Thyroid gland (tissue), 4 donors: Measurements from ENCODE around the gene ACAP2. TPM values are rescaled to one million over a fixed set of nuclear protein-coding genes. Genes with fewer than 3 reads are reported as not detected.

Experiments
- DNase-seq, 2 donors: peaks; one replicate each; pipeline ENCODE4 v3.0.0-alpha.2; 2019
- H3K27ac ChIP-seq, 3 donors: fragments of 200-600 bp; sonication (generic); 1 replicate in 2 of 3; 2 replicates in 1 of 3; pipeline ENCODE4 v1.5.1; 2016 to 2019; ENCODE audit warnings: mild to moderate bottlenecking in 1 of 3, moderate library complexity in 1 of 3
- H3K27me3 ChIP-seq: fragments of 200-600 bp; sonication (generic); one replicate; pipeline ENCODE4 v1.5.1; 2019
- H3K36me3 ChIP-seq, 2 donors: fragments of 200-600 bp; sonication (generic); one replicate each; pipeline ENCODE4 v1.5.1; 2016 to 2019
- H3K4me1 ChIP-seq, 2 donors: fragments of 200-600 bp; sonication (generic); one replicate each; pipeline ENCODE4 v1.5.1; 2017 to 2019
- H3K4me3 ChIP-seq, 3 donors: fragments of 200-600 bp; sonication (generic); replicated peaks in 1 of 3; 1 replicate in 2 of 3; 2 replicates in 1 of 3; pipeline ENCODE4 v1.5.1; 2016; ENCODE audit warnings: mild to moderate bottlenecking in 1 of 3
- H3K9me3 ChIP-seq: fragments of 200-600 bp; sonication (generic); one replicate; pipeline ENCODE4 v1.5.1; 2017
- POLR2A ChIP-seq, 2 donors: fragments of 450-650 bp; IDR thresholded peaks; one replicate each; pipeline ENCODE4 v1.6.1; 2017; ENCODE audit warnings: antibody characterized with exemption in 2 of 2, mild to moderate bottlenecking in 2 of 2, moderate library complexity in 1 of 2
- WGBS, 2 donors: methylation state at CpG; one replicate each; pipeline ENCODE4 v1.1.5; 2017; 5-methylcytosine and 5-hydroxymethylcytosine counted together
- intact Hi-C: fragments of 100-400 bp; cut with DNase I; formaldehyde crosslinking; loops from one replicate; pipeline ENCODE4 v1.15.1; 2023
- total RNA-seq, 4 donors: library from RNA; depleted of rRNA; stranded (reverse); fragments of >200 nt; gene quantifications; one replicate each; pipeline ENCODE4 v1.2.3, GENCODE V29; 2016
- TF ChIP-seq, protein P1 (sequence below), 6 experiments: fragments of 200-600 bp in 3 of 6; fragments of 450-650 bp in 3 of 6; sonication (generic) in 3 of 6; IDR thresholded peaks; one replicate each; pipeline ENCODE4 v1.5.1; 2016 to 2019; ENCODE audit warnings: antibody characterized with exemption in 6 of 6, mild to moderate bottlenecking in 2 of 6, inconsistent platforms in 1 of 6, moderate library complexity in 1 of 6

The ACAP2 gene
- total RNA-seq, 4 donors from 2014 or later, result 61.7 to 685 (median 71.3) TPM

DNA sequence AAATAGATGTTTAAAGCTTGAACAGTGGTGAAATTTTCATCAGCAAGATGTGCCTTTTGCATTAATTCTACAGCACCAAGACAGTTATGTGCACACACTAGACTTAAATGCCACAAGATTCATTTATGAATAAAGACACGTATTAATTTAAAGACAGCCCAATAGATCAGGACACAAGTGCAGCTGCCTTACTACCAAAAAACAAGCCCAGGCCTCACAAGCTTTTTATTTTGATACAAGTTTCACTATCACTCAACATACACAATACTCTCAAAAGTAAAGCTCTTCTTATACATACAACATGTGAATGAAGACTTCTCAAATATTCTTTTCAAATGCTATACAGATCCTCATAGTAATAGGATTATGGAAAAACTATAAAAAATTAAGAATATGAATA lies 2.4 kb downstream of the ACAP2 start:
- no peaks in the 10 kb centered on the region for H3K9me3 ChIP-seq
- H3K4me1 ChIP-seq, result peaks cover 17% of the 10 kb centered on the region in 2 donors
- TF ChIP-seq POLR2A (IDR thresholded peaks at IDR 0.05), result no peak
- TF ChIP-seq, protein P1, sequence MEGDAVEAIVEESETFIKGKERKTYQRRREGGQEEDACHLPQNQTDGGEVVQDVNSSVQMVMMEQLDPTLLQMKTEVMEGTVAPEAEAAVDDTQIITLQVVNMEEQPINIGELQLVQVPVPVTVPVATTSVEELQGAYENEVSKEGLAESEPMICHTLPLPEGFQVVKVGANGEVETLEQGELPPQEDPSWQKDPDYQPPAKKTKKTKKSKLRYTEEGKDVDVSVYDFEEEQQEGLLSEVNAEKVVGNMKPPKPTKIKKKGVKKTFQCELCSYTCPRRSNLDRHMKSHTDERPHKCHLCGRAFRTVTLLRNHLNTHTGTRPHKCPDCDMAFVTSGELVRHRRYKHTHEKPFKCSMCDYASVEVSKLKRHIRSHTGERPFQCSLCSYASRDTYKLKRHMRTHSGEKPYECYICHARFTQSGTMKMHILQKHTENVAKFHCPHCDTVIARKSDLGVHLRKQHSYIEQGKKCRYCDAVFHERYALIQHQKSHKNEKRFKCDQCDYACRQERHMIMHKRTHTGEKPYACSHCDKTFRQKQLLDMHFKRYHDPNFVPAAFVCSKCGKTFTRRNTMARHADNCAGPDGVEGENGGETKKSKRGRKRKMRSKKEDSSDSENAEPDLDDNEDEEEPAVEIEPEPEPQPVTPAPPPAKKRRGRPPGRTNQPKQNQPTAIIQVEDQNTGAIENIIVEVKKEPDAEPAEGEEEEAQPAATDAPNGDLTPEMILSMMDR (IDR thresholded peaks at IDR 0.05), result no peak
- intact Hi-C loops, result loop anchor here (5.0 to 10.0 kb wide), 2 partner anchors 102 to 166 kb away; partner anchors contain the start of genes PPP1R2 and XXYLT1
- no peaks in the 10 kb centered on the region for H3K27me3 ChIP-seq
- DNase-seq, result no peak
- 80 to 84% methylated on average over 1 of the region's 1 CpG for WGBS, 2 donors
- no peak overlapping the region for H3K27ac ChIP-seq
- H3K36me3 ChIP-seq, result no peaks in the 10 kb centered on the region
- no peak overlapping the region for H3K4me3 ChIP-seq

DNA sequence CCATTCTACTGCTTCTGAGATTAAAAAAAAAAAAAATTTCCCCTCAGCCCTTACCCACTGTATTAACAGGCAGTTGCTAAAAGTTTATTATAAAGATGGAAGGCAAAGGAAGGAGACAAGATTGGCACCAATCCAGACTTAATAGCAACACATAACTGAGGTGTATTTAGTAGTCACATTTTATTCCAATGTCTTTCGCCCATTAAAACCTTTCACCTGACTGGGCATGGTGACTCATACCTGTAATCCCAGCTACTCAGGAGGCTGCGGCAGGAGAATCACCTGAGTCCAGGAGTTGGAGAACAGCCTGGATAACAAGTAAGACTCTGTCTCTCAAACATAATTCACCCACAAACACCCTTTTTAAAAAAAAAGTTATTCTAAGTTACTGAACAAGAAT lies 4.4 kb downstream of the ACAP2 start:
- H3K36me3 ChIP-seq, result no peaks in the 10 kb centered on the region
- no peaks in the 10 kb centered on the region for H3K9me3 ChIP-seq
- 87 to 89% methylated on average over 2 of the region's 2 CpGs for WGBS, 2 donors
- no peak for DNase-seq
- TF ChIP-seq, protein P1 (IDR thresholded peaks at IDR 0.05), result no peak
- no peak for TF ChIP-seq POLR2A (IDR thresholded peaks at IDR 0.05)
- no peak overlapping the region for H3K4me3 ChIP-seq
- intact Hi-C loops, result no loop called here
- H3K27me3 ChIP-seq, result no peaks in the 10 kb centered on the region
- H3K27ac ChIP-seq, result no peak overlapping the region
- H3K4me1 ChIP-seq, result peaks cover 12 to 14% of the 10 kb centered on the region in 2 donors

DNA sequence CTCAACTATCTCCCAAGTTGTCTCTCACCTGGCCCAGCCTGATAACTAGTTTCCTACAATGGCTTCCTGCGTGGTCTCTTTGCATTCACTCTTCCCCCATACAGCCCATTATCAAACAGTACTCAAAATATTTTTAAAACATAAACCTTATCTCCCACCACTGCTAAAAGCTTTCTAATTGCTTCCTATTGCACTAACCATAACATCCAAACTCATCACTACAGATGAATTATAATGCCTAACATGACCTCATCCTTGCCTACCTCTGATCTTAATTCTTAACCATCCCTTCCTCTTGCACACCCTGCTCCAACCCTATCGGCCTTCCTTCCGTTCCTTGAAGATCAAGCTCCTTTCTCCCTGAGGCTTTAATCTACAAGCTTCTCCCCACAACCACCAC lies 17.0 kb downstream of the ACAP2 start:
- intact Hi-C loops, result no loop called here
- H3K9me3 ChIP-seq, result no peaks in the 10 kb centered on the region
- WGBS, 2 donors, result 80 to 85% methylated on average over 3 of the region's 3 CpGs
- H3K27me3 ChIP-seq, result no peaks in the 10 kb centered on the region
- TF ChIP-seq, protein P1 (IDR thresholded peaks at IDR 0.05), result no peak
- H3K4me3 ChIP-seq, result no peak overlapping the region
- H3K36me3 ChIP-seq, result no peaks in the 10 kb centered on the region
- no peak for DNase-seq
- no peaks in the 10 kb centered on the region for H3K4me1 ChIP-seq
- no peak overlapping the region for H3K27ac ChIP-seq

DNA sequence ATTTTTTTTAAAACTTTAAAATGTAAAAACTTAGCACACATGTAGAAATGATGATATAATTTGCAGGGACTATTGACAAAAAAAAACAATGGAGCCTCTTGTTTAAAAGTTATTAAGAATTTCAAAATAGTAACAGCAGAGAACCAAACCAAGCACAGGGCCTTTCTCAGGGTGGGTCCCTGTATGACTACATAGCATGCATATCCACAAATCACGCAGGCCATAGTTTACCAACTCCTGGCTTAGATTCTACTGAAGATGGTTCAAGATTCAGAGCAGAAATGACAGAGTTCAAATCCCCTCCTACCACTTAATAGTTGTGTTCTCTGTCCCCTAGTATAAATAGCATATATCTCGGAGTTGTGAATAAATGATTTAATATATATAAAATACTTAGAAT lies 19.0 kb downstream of the ACAP2 start:
- intact Hi-C loops, result no loop called here
- Histone ChIP-seq H3K36me3 (no peaks in the 10 kb centered on the region), H3K27ac (no peak overlapping the region), H3K27me3 (no peaks in the 10 kb centered on the region), H3K4me3 (no peak overlapping the region), H3K9me3 (no peaks in the 10 kb centered on the region), H3K4me1 (no peaks in the 10 kb centered on the region)
- TF ChIP-seq, protein P1 (IDR thresholded peaks at IDR 0.05), result no peak
- TF ChIP-seq POLR2A (IDR thresholded peaks at IDR 0.05), result no peak
- DNase-seq, result no peak
- 91 to 93% methylated on average over 2 of the region's 2 CpGs for whole genome bisulfite sequencing, 2 donors

DNA sequence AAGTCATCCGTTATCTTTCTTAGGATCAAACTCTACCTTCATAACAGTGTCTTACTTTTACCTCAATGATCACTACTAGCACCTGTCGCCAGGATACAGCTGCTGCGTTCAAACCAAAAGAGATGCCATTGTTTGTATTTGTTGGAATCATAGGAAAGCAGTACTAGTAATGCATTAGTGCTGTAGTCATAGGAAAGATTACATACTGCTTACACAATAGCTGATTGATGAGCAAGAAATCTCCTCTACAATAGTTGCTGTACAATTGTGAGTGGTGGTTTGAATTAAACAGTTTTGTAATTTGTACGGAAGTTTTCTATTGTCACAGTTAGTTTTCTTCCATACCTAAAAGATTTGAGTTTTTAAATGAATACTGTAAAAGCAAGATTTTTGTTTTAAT lies 21.4 kb downstream of the ACAP2 start:
- Histone ChIP-seq H3K27ac (no peak overlapping the region), H3K4me3 (no peak overlapping the region), H3K4me1 (no peaks in the 10 kb centered on the region), H3K36me3 (no peaks in the 10 kb centered on the region), H3K9me3 (no peaks in the 10 kb centered on the region), H3K27me3 (no peaks in the 10 kb centered on the region)
- DNase-seq, result no peak
- no peak for TF ChIP-seq POLR2A (IDR thresholded peaks at IDR 0.05)
- TF ChIP-seq, protein P1 (IDR thresholded peaks at IDR 0.05), result no peak
- WGBS, 2 donors, result 96 to 97% methylated on average over 4 of the region's 4 CpGs
- intact Hi-C loops, result no loop called here
